Fibroblast of lung (primary cell): ENCODE data around the gene KCNG2. TPM values are rescaled to one million over a fixed set of nuclear protein-coding genes. Genes with fewer than 3 reads are reported as not detected.
A peak's percentile ranks its signal among the peaks of the same experiment; 100 is the strongest.

Experiments
- DNase-seq, 2 donors: peaks; one replicate each; pipeline versions ENCODE4 v3.0.0 to v3.0.0-alpha.2; 2010; ENCODE audit warnings: low read depth in 2 of 2
- H2AFZ ChIP-seq: 2 replicates; pipeline ENCODE4 v1.5.1; 2012; ENCODE audit warnings: low read length, control low read depth, inconsistent platforms
- H3K27ac ChIP-seq: 2 replicates; pipeline ENCODE4 v1.5.1; 2011; ENCODE audit warnings: low read length, control low read depth; ENCODE audit not compliant: insufficient read depth
- H3K27me3 ChIP-seq: 2 replicates; pipeline ENCODE4 v1.5.1; 2011; ENCODE audit warnings: mild to moderate bottlenecking, low read length; ENCODE audit not compliant: control insufficient read depth, insufficient read depth
- H3K36me3 ChIP-seq: 2 replicates; pipeline ENCODE4 v1.5.1; 2011; ENCODE audit warnings: low read length; ENCODE audit not compliant: control insufficient read depth, insufficient read depth
- H3K4me1 ChIP-seq: 2 replicates; pipeline ENCODE4 v1.5.1; 2011; ENCODE audit warnings: low read length; ENCODE audit not compliant: control insufficient read depth, insufficient read depth; ENCODE audit errors: extremely low read depth
- H3K4me2 ChIP-seq: 2 replicates; pipeline ENCODE4 v1.5.1; 2011; ENCODE audit warnings: low read length, control low read depth; ENCODE audit not compliant: insufficient read depth; ENCODE audit errors: extremely low read depth
- H3K4me3 ChIP-seq, 4 experiments: fragments of 200-600 bp in 1 of 4; sonication (generic) in 1 of 4; replicated peaks in 1 of 4; 2 replicates each; pipeline ENCODE4 v1.5.1; 2011 to 2016; ENCODE audit warnings: low read length in 4 of 4, low read depth in 3 of 4, mild to moderate bottlenecking in 3 of 4, control low read depth in 2 of 4, inconsistent platforms in 1 of 4, mixed read lengths in 1 of 4; ENCODE audit not compliant: insufficient read depth in 1 of 4; ENCODE audit errors: control extremely low read depth in 1 of 4
- H3K79me2 ChIP-seq: 2 replicates; pipeline ENCODE4 v1.5.1; 2012; ENCODE audit warnings: mild to moderate bottlenecking, low read length, inconsistent platforms; ENCODE audit not compliant: control insufficient read depth, insufficient read depth
- H3K9ac ChIP-seq: 2 replicates; pipeline ENCODE4 v1.5.1; 2011; ENCODE audit warnings: mild to moderate bottlenecking, low read length, control low read depth; ENCODE audit not compliant: insufficient read depth
- H3K9me3 ChIP-seq: 2 replicates; pipeline ENCODE4 v1.5.1; 2012; ENCODE audit warnings: low read depth, low read length; ENCODE audit not compliant: control insufficient read depth, insufficient read depth
- H4K20me1 ChIP-seq: 2 replicates; pipeline ENCODE4 v1.5.1; 2011; ENCODE audit warnings: low read length; ENCODE audit not compliant: control insufficient read depth, insufficient read depth; ENCODE audit errors: extremely low read depth
- CTCF ChIP-seq, 2 donors: IDR thresholded peaks in 1 of 2; conservative IDR thresholded peaks in 1 of 2; 1 replicate in 1 of 2; 2 replicates in 1 of 2; pipeline ENCODE4 v1.5.1; 2011 to 2012; ENCODE audit warnings: low read length in 2 of 2, control low read depth in 1 of 2, inconsistent platforms in 1 of 2, low read depth in 1 of 2, mild to moderate bottlenecking in 1 of 2
- EZH2 ChIP-seq: IDR thresholded peaks from 2 replicates; pipeline ENCODE4 v1.5.1; 2012; ENCODE audit warnings: low read length, control low read depth, mild to moderate bottlenecking; ENCODE audit errors: missing control alignments
- polyA plus RNA-seq, 2 donors: library from polyadenylated mRNA; depleted of rRNA in 1 of 2; stranded (reverse) in 1 of 2; unstranded in 1 of 2; fragments of >200 nt; gene quantifications; 2 replicates each; pipeline ENCODE4 v1.2.1, GENCODE V29; 2011 to 2012; ENCODE audit warnings: missing spikeins in 1 of 2
- total RNA-seq: library from RNA; depleted of rRNA; stranded (reverse); fragments of >200 nt; gene quantifications from 2 replicates; pipeline ENCODE4 v1.2.1, GENCODE V29; 2014

Gene KCNG2
- total and polyA plus RNA-seq, 2 donors (not counting 1 experiment from before 2014, with no cell fraction given), result 0.42 to 10.1 TPM

- Histone ChIP-seq H3K9ac (no peak overlapping the region), H3K4me3 (no peak overlapping the region), H2AFZ (no peak overlapping the region), H3K9me3 (no peaks in the 10 kb centered on the region), H3K27me3 (peaks cover 4% of the 10 kb centered on the region), H3K4me2 (no peak overlapping the region), H3K36me3 (no peaks in the 10 kb centered on the region), H3K79me2 (no peaks in the 10 kb centered on the region), H3K4me1 (no peaks in the 10 kb centered on the region), H4K20me1 (no peaks in the 10 kb centered on the region), H3K27ac (no peak overlapping the region)
- TF ChIP-seq CTCF (conservative IDR thresholded peaks at IDR 0.05 in 1 of 2, IDR thresholded peaks at IDR 0.05 in 1 of 2; ENCODE audit: low read depth in 1 of 2, low read length in 2 of 2) (no peak), EZH2 (no peak)
- no peak for DNase-seq
Measured at GRCh38 chr18:79764131-79764530, 33.6 kb upstream of the KCNG2 start.

DNA sequence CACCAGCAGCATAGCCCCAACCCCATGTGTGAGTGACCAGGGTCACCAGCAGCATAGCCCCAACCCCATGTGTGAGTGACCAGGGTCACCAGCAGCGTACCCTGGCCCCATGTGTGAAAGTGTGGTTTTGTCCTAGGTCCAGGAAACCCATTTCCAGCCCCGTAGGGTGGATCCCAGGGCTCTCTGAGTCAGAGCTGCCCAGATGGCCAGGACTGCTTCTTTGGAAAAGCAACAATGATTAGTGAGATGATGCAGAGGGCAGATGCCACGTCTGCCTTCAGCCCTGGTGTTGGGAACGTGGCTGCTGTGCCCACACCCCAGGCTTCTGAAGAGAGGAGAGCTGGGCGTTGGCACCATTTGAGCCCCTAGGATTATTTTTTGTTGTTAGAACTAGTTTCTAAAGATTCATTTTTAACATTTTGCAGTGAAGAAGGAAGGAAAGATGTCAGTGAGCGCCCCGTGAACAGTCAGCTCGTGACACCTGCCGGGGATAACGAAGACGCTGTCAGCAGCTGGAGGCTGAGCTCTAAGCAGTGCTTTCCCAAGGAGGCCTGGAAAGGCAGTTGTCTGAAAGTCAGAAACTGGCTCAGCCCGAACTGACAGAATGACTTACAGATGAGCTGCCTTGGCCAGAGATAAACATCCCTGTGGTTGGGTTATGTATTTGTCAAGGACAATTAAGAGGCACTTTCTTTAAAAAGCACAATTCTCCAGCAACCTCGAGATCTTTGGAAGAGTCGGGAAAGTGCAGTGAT is 32.1 kb upstream of the KCNG2 start:
- H3K9me3 ChIP-seq, result no peaks in the 10 kb centered on the region
- H3K9ac ChIP-seq, result no peak overlapping the region
- H3K36me3 ChIP-seq, result no peaks in the 10 kb centered on the region
- TF ChIP-seq CTCF (conservative IDR thresholded peaks at IDR 0.05 in 1 of 2, IDR thresholded peaks at IDR 0.05 in 1 of 2; ENCODE audit: low read depth in 1 of 2, low read length in 2 of 2) (no peak), EZH2 (no peak)
- H3K4me3 ChIP-seq, result no peak overlapping the region
- no peaks in the 10 kb centered on the region for H3K4me1 ChIP-seq
- peaks cover 4% of the 10 kb centered on the region for H3K27me3 ChIP-seq
- H4K20me1 ChIP-seq, result no peaks in the 10 kb centered on the region
- no peak overlapping the region for H2AFZ ChIP-seq
- DNase-seq, result peak; percentile 18 to 57
- H3K79me2 ChIP-seq, result no peaks in the 10 kb centered on the region
- H3K4me2 ChIP-seq, result no peak overlapping the region
- no peak overlapping the region for H3K27ac ChIP-seq

- TF ChIP-seq CTCF (conservative IDR thresholded peaks at IDR 0.05 in 1 of 2, IDR thresholded peaks at IDR 0.05 in 1 of 2; ENCODE audit: low read depth in 1 of 2, low read length in 2 of 2) (no peak), EZH2 (no peak)
- no peaks in the 10 kb centered on the region for H3K36me3 ChIP-seq
- H3K4me1 ChIP-seq, result no peaks in the 10 kb centered on the region
- peaks cover 4% of the 10 kb centered on the region for H3K27me3 ChIP-seq
- H3K4me3 ChIP-seq, result no peak overlapping the region
- H3K9ac ChIP-seq, result no peak overlapping the region
- no peak for DNase-seq
- H2AFZ ChIP-seq, result no peak overlapping the region
- H3K79me2 ChIP-seq, result no peaks in the 10 kb centered on the region
- no peaks in the 10 kb centered on the region for H3K9me3 ChIP-seq
- no peak overlapping the region for H3K27ac ChIP-seq
- no peaks in the 10 kb centered on the region for H4K20me1 ChIP-seq
- no peak overlapping the region for H3K4me2 ChIP-seq
Measured at GRCh38 chr18:79766308-79766707, 31.4 kb upstream of the KCNG2 start.
